Heart left ventricle (tissue), 16 donors: ENCODE measurements around the gene LENG1. TPM values are rescaled to one million over a fixed set of nuclear protein-coding genes. Genes with fewer than 3 reads are reported as not detected.
"Not testable (repeated sequence)": the region's sequence is repeated elsewhere in the genome, so short reads cannot be mapped to it uniquely, and the experiment has no call there.

ENCODE experiments used
- ATAC-seq, 4 donors: fragments of 200-7000 bp; cut with Tn5 transposase; one replicate each; pipeline ENCODE4 v1.9.1; 2020 to 2022; ENCODE audit warnings: moderate library complexity in 4 of 4, mild to moderate bottlenecking in 3 of 4, moderate number of reproducible peaks in 1 of 4
- DNase-seq, 5 donors: peaks; one replicate each; pipeline ENCODE4 v3.0.0-alpha.2; 2020
- H3K27ac ChIP-seq, 12 donors: fragments of 200-600 bp; sonication (generic) in 4 of 12; one replicate each; pipeline versions ENCODE4 v1.5.0 to v1.8.0; 2016 to 2022; ENCODE audit warnings: mild to moderate bottlenecking in 2 of 12
- H3K27me3 ChIP-seq, 9 donors: fragments of 200-600 bp; sonication (generic) in 2 of 9; one replicate each; pipeline versions ENCODE4 v1.5.1 to v1.8.0; 2016 to 2022; ENCODE audit warnings: mild to moderate bottlenecking in 3 of 9
- H3K36me3 ChIP-seq, 9 donors: fragments of 200-600 bp; sonication (generic) in 2 of 9; one replicate each; pipeline versions ENCODE4 v1.5.0 to v1.8.0; 2018 to 2022; ENCODE audit warnings: mild to moderate bottlenecking in 2 of 9
- H3K4me1 ChIP-seq, 12 donors: fragments of 200-600 bp; sonication (generic) in 4 of 12; one replicate each; pipeline versions ENCODE4 v1.5.0 to v1.8.0; 2016 to 2022; ENCODE audit warnings: mild to moderate bottlenecking in 3 of 12
- H3K4me3 ChIP-seq, 12 donors: fragments of 200-600 bp; sonication (generic) in 4 of 12; one replicate each; pipeline versions ENCODE4 v1.5.0 to v1.8.0; 2017 to 2022; ENCODE audit warnings: mild to moderate bottlenecking in 9 of 12, moderate library complexity in 4 of 12
- H3K9me3 ChIP-seq, 12 donors: fragments of 200-600 bp; sonication (generic) in 4 of 12; one replicate each; pipeline versions ENCODE4 v1.5.0 to v1.8.0; 2016 to 2022; ENCODE audit warnings: mild to moderate bottlenecking in 1 of 12
- POLR2A ChIP-seq, 2 donors: fragments of 450-650 bp; IDR thresholded peaks; one replicate each; pipeline ENCODE4 v1.6.1; 2017; ENCODE audit warnings: antibody characterized with exemption in 2 of 2, mild to moderate bottlenecking in 2 of 2, moderate library complexity in 2 of 2
- WGBS, 4 donors: extraction: QIAGEN DNeasy Blood & Tissue Kit in 2 of 4; methylation state at CpG; one replicate each; pipeline versions ENCODE4 v1.1.5 to v1.1.7; 2013 to 2018; 5-methylcytosine and 5-hydroxymethylcytosine counted together
- intact Hi-C, 10 donors: fragments of 100-400 bp; cut with DNase I; formaldehyde crosslinking; loops; one replicate each; pipeline versions ENCODE4 v1.11.1 to v1.14.2; 2022
- polyA plus RNA-seq, 2 donors: library from polyadenylated mRNA; stranded (reverse); fragments of 200-250 nt; gene quantifications; one replicate each; pipeline ENCODE4 v1.2.3, GENCODE V29; 2013
- total RNA-seq, 9 donors: library from RNA; depleted of rRNA in 2 of 9; stranded (reverse); fragments of >200 nt in 2 of 9; fragmentation: NEBNext Ultra II Directional in 3 of 9; extraction: Animal tissue kit (Norgen Biotek cat#: 25700) in 3 of 9; gene quantifications; one replicate each; pipeline versions ENCODE4 v1.1.0 to v1.2.4, GENCODE V29; 2016 to 2023
- TF ChIP-seq, protein P1 (sequence below), 12 donors: fragments of 200-600 bp; sonication (generic) in 4 of 12; IDR thresholded peaks; one replicate each; pipeline versions ENCODE4 v1.5.0 to v1.8.0; 2018 to 2022; ENCODE audit warnings: antibody characterized with exemption in 12 of 12, mild to moderate bottlenecking in 5 of 12
- donor health status: ischemic (EF 13 %, LVEDD 7.1; RV severe dilation, severe dysfunction).
- donor health status: healthy with polysubstance abuse.
- donor health status: DM: no; HTN: yes; CAD: no.
- donor health status: DM: no; HTN: no; CAD: no.
- donor health status: ischemic (EF 25% LVEDD 6.9; RV normal size, moderate dysfunction).
- donor health status: ischemic (EF 25% LVEDD 5.7; RV mildly dilated, moderate dysfunction).
- donor health status: healthy.
- donor health status: DM: yes; HTN: yes; CAD: no.
- donor health status: ischemic (EF 35%, LVEDD 5.7; RV mildly dilated, moderate dysfunction).
- donor health status: nonischemic (EF 11% LVEDD 7.7; RV severe dilation, severe dysfunction).
- donor health status: DM: yes; HTN: yes; CAD: no.
- donor health status: PGD.
- donor health status: ischemic (EF 29% LVEDD 5.4; RV normal size, mild dysfunction).
- donor health status: nonischemic (EF 23%, LVEDD 6.1; RV moderate dilation, normal function).

The LENG1 gene
- total and polyA plus RNA-seq, 11 donors = 5.4 to 18.6 (median 7.0) TPM

DNA sequence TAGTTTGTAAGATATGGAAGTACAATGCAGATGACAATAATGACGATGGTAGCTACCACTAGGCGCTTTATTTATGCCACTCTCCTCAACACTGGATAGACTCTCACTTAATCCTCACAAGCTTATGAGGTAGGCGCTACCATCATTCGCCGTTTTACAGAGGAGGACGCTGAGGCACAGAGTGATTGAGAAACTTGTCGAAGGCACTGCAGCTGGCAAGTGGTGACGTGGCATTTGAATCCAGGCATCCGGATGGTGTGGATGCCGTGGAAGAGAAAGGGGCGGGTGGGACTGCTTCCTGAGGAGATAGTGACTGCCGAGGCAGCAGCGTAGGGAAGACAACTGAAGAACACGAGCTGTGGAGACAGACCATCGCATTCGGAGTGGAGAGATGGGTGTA lies 39.9 kb upstream of the LENG1 start:
- Histone ChIP-seq H3K4me3 (no peak overlapping the region), H3K4me1 (peaks cover 12 to 42% (median 30%) of the 10 kb centered on the region in 12 donors), H3K36me3 (peaks cover 0 to 42% (median 31%) of the 10 kb centered on the region in 9 donors), H3K27me3 (no peaks in the 10 kb centered on the region), H3K9me3 (no peaks in the 10 kb centered on the region), H3K27ac (no peak overlapping the region)
- DNase-seq = no peak
- no peak for ATAC-seq
- intact Hi-C loops = no loop called here
- 71 to 82% (median 73%) methylated on average over 16 of the region's 16 CpGs for WGBS, 4 donors
- TF ChIP-seq POLR2A (IDR thresholded peaks at IDR 0.05) = no peak
- TF ChIP-seq, protein P1, sequence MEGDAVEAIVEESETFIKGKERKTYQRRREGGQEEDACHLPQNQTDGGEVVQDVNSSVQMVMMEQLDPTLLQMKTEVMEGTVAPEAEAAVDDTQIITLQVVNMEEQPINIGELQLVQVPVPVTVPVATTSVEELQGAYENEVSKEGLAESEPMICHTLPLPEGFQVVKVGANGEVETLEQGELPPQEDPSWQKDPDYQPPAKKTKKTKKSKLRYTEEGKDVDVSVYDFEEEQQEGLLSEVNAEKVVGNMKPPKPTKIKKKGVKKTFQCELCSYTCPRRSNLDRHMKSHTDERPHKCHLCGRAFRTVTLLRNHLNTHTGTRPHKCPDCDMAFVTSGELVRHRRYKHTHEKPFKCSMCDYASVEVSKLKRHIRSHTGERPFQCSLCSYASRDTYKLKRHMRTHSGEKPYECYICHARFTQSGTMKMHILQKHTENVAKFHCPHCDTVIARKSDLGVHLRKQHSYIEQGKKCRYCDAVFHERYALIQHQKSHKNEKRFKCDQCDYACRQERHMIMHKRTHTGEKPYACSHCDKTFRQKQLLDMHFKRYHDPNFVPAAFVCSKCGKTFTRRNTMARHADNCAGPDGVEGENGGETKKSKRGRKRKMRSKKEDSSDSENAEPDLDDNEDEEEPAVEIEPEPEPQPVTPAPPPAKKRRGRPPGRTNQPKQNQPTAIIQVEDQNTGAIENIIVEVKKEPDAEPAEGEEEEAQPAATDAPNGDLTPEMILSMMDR (IDR thresholded peaks at IDR 0.05) = no peak

DNA sequence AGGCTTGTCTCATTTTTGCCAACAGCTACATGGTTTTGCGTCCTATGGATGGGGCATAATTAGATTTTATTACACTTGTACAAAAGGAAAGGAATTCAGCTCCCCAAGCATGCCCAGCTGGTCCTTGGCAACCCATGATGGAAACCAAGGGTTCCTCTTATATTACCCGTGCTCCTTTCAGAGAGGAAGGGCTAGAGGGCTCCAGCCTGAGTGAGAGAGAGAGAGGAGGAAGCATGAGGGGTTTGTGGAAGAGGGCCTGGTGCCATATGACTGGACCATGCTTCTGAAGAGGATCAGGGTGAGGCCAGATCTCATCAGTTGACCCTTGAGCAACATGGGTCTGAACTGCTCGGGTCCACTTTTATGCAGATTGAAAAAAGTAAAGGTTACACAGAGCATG lies 37.6 kb upstream of the LENG1 start:
- intact Hi-C loops = no loop called here
- DNase-seq (no peak), ATAC-seq (no peak)
- Histone ChIP-seq H3K4me1 (peaks cover 6 to 21% (median 15%) of the 10 kb centered on the region in 12 donors), H3K4me3 (no peak overlapping the region), H3K9me3 (no peaks in the 10 kb centered on the region), H3K27ac (peak overlapping the region in 1 of 12 donors; percentile 8), H3K27me3 (no peaks in the 10 kb centered on the region), H3K36me3 (peaks cover 0 to 35% (median 28%) of the 10 kb centered on the region in 9 donors)
- WGBS, 4 donors = 82 to 90% (median 86%) methylated on average over 3 of the region's 3 CpGs
- TF ChIP-seq, protein P1 (IDR thresholded peaks at IDR 0.05) = no peak
- no peak for TF ChIP-seq POLR2A (IDR thresholded peaks at IDR 0.05)

GRCh38 chr19:54196536-54196935 lies 37.0 kb upstream of the LENG1 start:
- intact Hi-C loops = no loop called here

DNA sequence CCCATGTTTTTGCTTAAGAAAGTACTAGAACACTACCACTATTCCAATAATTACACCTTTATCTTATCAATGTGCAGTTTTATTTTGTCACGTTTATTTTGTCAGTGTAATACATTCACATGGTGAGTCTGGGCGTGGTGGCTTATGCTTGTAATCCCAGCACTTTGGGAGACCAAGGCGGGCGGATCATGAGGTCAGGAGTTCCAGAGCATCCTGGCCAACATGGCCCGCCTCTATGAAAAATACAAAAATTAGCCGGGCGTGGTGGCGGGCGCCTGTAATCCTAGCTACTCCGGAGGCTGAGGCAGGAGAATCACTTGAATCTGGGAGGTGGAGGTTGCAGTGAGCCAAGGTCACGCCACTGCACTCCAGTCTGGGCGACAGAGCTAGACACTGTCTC lies 34.9 kb upstream of the LENG1 start:
- H3K27ac ChIP-seq, ATAC-seq, DNase-seq, H3K9me3 ChIP-seq, H3K27me3 ChIP-seq, H3K4me3 ChIP-seq: not testable (repeated sequence)
- 91 to 96% (median 93%) methylated on average over 12 of the region's 12 CpGs for WGBS, 4 donors
- intact Hi-C loops = loop anchor here in 1 of 10 donors (5.0 kb wide), 1 partner anchor 327 kb away; the partner anchor contains the start of gene MYADM
- peaks cover 0 to 26% (median 21%) of the 10 kb centered on the region in 9 donors for H3K36me3 ChIP-seq
- H3K4me1 ChIP-seq = peaks cover 0 to 13% (median 10%) of the 10 kb centered on the region in 12 donors

More at GRCh38 chr19:54196536-54196935, 37.0 kb upstream of the LENG1 start:
- peaks cover 0 to 29% (median 22%) of the 10 kb centered on the region in 9 donors for H3K36me3 ChIP-seq
- peaks cover 1 to 21% (median 15%) of the 10 kb centered on the region in 12 donors for H3K4me1 ChIP-seq
- H3K27me3 ChIP-seq = no peaks in the 10 kb centered on the region
- TF ChIP-seq POLR2A (IDR thresholded peaks at IDR 0.05) = no peak
- TF ChIP-seq, protein P1 (IDR thresholded peaks at IDR 0.05) = no peak
- H3K4me3 ChIP-seq = no peak overlapping the region
- no peak for ATAC-seq
- H3K27ac ChIP-seq = peak overlapping the region in 1 of 12 donors; percentile 8
- no peaks in the 10 kb centered on the region for H3K9me3 ChIP-seq
- DNase-seq = no peak
- 96 to 98% (median 96%) methylated on average over 7 of the region's 7 CpGs for WGBS, 4 donors

DNA sequence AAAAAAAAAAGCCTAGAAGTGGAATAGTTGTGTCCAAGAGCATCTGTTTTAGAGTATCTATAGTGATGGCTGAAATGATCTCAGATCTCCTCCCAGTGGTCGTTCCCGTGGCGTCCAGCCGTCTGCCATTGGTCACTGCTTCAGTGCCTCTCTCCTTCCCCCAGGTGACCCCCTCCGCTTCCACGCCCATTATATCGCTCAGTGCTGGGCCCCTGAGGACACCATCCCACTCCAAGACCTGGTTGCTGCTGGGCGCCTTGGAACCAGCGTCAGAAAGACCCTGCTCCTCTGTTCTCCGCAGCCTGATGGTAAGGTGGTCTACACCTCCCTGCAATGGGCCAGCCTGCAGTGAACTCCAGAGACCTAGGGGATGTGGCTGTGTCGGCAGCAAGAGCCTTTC lies 33.5 kb upstream of the LENG1 start:
- ATAC-seq = no peak
- intact Hi-C loops = loop anchor here in 1 of 10 donors (5.0 kb wide), 1 partner anchor 326 kb away; the partner anchor contains the start of gene MYADM
- peak overlapping the region in 1 of 12 donors; percentile 6 for H3K27ac ChIP-seq
- WGBS, 4 donors = 92 to 96% (median 93%) methylated on average over 11 of the region's 11 CpGs
- no peak overlapping the region for H3K4me3 ChIP-seq
- H3K27me3 ChIP-seq = no peaks in the 10 kb centered on the region
- DNase-seq = no peak
- no peaks in the 10 kb centered on the region for H3K9me3 ChIP-seq
- peaks cover 0 to 26% (median 21%) of the 10 kb centered on the region in 9 donors for H3K36me3 ChIP-seq
- H3K4me1 ChIP-seq = peaks cover 0 to 23% (median 17%) of the 10 kb centered on the region in 12 donors
- TF ChIP-seq, protein P1 (IDR thresholded peaks at IDR 0.05) = no peak
- TF ChIP-seq POLR2A (IDR thresholded peaks at IDR 0.05) = no peak
